ENCODE measurements around the gene NEK11.

DNA sequence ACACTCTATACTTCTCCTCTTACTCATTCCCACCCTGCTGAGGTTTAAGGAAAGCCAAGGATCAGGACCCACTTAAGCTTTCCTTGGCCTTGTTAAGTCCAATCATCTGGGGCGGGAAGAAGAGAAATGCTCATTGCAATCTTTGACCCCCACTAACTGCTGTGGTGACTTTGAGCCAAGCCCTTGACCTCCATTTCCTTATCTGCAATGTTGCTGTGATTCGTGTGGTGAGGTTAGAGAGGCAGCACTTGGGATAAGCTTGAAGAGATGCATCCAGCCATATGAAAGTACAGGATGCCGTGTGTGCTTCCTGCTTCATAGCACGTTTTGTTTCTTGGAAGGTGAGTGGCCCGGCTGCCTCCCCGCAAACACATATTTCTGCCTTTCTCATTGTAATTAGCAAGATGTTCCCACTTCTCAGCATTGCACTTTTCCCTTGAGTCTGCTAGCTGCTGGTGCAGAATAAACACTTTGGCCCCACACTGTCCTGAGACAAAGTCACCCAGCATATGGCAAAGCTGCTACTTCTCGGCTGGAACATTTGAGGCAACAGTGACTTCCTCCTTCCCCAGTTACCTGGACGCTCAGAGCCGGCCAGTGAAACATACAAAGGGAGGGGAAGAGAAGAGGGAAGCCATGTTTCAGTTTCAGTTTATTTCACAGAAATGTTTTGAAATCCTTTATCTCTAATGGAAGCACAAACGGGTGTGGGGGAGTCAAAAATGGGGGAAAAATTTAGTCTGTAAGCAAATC lies 344.4 kb downstream of the NEK11 start:
- TF ChIP-seq, protein P1, sequence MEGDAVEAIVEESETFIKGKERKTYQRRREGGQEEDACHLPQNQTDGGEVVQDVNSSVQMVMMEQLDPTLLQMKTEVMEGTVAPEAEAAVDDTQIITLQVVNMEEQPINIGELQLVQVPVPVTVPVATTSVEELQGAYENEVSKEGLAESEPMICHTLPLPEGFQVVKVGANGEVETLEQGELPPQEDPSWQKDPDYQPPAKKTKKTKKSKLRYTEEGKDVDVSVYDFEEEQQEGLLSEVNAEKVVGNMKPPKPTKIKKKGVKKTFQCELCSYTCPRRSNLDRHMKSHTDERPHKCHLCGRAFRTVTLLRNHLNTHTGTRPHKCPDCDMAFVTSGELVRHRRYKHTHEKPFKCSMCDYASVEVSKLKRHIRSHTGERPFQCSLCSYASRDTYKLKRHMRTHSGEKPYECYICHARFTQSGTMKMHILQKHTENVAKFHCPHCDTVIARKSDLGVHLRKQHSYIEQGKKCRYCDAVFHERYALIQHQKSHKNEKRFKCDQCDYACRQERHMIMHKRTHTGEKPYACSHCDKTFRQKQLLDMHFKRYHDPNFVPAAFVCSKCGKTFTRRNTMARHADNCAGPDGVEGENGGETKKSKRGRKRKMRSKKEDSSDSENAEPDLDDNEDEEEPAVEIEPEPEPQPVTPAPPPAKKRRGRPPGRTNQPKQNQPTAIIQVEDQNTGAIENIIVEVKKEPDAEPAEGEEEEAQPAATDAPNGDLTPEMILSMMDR (conservative IDR thresholded peaks at IDR 0.05): no peak
- no peak for TF ChIP-seq EZH2 (IDR thresholded peaks at IDR 0.05; ENCODE audit: low read depth)

Measured in PC-9 (cell line).